ENCODE results near the gene MRPL55. TPM values are rescaled to one million over a fixed set of nuclear protein-coding genes. Genes with fewer than 3 reads are reported as not detected.
A peak's percentile ranks its signal among the peaks of the same experiment; 100 is the strongest.

The MRPL55 gene
- polyA plus RNA-seq, 3 donors from 2014 or later, result 125 to 230 (median 129) TPM

DNA sequence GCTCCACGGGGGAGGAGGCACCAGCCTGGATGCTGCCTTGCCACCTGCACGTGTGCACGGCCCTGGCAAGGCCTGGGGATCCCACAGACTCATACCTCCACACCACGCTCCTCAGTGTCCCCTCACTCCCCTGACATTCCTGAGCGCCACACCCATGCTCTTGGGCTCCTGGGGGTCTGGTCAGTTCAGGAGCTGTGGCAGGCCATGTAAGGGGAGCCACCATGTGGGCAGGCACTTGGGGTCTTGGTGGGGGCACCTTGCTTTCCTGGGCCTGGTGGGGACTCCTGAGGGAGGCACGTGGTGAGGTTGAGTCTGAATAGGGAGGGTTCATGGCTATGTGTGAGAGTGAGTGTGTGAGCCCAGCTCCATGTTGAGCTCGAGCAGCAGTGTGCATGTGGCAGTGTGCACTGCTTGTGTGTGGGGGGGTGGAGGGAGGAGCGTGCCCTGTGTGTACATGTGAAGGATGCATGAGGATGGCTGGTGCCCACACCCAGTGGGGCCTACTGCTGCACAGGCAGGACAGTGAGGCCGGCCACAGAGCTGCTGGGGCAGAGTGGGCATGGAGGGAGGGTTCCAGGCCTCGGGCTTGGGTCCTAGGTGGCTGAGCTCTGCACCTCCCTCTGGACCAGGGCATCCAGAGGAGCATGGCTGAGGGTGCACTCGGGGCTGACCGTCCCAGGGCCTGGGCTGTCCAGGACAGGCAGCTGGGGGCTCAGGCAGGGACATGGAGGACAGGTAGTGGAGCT lies 42.3 kb upstream of the MRPL55 start:
- peak overlapping the region in 4 of 6 donors; percentile 49 to 60 (median 54) for H3K27ac Mint-ChIP-seq
- DNase-seq, result no peak
- no peaks in the 10 kb centered on the region for H3K9me3 Mint-ChIP-seq
- no peak overlapping the region for H3K4me3 Mint-ChIP-seq
- H3K4me1 Mint-ChIP-seq, result no peaks in the 10 kb centered on the region
- no peaks in the 10 kb centered on the region for H3K36me3 Mint-ChIP-seq
- H3K27me3 Mint-ChIP-seq (ENCODE audit: low read depth in 3 of 3), result peaks cover 0 to 8% (median 2%) of the 10 kb centered on the region in 3 donors

DNA sequence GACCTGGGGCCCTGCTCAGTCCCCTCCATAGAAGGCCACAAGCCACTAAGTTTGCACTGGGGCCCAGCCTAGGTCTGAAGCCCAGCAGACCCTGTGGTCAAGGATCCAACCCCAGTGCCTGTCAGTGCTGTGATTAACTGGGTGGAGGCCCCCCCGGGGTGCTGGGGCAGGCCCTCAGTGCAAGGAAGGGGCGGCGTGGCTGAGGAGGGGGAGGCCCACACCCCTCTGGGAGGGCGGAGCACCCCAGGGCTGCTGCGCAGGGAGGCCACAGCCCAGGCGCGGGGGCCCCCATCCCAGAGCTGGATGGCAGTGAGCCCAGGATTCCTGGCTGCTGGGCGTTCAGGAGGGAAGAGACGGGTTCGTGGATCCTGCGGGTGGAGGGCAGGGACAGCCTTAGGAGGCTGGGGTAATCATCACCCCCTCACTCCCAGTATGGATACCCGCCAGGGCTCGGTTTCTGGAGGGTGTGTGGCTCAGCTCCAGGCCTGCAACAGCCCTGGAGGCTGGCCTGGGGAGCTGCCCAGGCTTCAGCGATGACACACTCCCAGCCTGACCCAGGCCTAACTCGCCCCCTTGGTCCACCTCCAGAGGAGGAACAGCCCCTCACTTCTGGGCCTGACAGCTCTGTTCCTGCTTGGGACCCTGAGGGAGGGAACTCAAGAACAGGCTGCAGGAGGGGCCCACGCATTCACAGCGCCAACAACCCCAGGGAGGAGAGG lies 41.5 kb upstream of the MRPL55 start:
- Mint-ChIP-seq H3K27me3 (ENCODE audit: low read depth in 3 of 3) (peaks cover 0 to 12% (median 2%) of the 10 kb centered on the region in 3 donors), H3K9me3 (no peaks in the 10 kb centered on the region), H3K4me1 (no peaks in the 10 kb centered on the region), H3K36me3 (no peaks in the 10 kb centered on the region), H3K4me3 (no peak overlapping the region), H3K27ac (no peak overlapping the region)
- no peak for DNase-seq

DNA sequence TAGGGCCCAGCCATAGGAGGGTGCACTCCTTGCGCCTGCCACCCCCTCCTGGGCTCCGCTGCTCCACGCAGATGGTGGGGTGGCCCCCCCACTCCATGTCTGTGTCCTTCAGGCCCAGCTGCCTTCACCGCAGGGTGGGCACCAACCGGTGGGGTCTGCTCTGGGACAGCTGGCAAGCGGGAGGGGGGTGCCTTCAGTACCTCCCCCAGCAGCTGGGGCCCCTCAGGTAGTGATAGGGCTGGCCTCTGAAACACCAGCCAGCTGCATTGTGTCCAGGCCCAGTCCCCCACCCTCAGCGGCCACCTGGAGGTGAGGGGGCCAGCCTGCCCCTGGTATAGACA lies 41.0 kb upstream of the MRPL55 start:
- Mint-ChIP-seq H3K4me1 (no peaks in the 10 kb centered on the region), H3K36me3 (no peaks in the 10 kb centered on the region), H3K27ac (no peak overlapping the region), H3K4me3 (no peak overlapping the region), H3K9me3 (no peaks in the 10 kb centered on the region), H3K27me3 (ENCODE audit: low read depth in 3 of 3) (peaks cover 0 to 12% (median 2%) of the 10 kb centered on the region in 3 donors)
- no peak for DNase-seq

DNA sequence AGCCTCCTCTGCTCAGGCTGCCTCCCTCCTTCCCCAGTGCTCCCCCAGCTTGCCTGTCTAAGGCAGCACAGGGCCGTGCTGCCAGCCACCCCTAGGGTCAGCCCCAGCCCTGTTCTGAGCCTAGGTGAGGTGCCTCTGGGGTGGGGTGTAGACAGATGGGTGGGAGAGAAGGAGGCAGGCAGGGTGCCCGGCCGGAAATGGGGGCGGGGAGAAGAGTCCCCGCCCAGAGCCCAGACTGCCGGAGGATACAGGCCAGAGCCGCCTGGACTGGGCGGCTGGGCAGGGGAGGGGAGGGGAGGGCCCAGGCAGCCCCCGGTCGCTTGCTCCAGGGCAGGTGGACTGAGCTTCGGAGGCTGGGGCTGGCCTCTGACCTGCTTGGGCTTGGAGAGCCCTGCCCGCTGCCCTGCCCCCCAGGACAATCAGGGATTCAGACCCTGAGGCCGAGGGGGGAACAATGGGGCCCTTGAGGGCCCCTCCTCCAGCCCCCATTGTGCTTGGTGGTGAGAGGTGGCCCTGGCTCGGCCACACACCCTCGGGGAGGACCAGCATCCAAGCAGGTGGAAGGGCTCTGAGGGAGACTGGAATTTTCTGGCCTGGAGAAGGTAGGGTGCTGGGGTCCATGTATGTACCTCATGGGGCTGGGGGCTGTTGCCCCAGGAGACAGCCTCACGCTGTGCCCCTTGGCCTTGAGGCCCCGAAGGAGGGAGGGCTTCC lies 40.5 kb upstream of the MRPL55 start, which contains the start of gene GJC2:
TSS of gene GJC2 (plus strand) at position 525 of the 714 bp plus-strand sequence. CDS start 7,829 bp downstream, outside the sequence.
- no peaks in the 10 kb centered on the region for H3K9me3 Mint-ChIP-seq
- no peak for DNase-seq
- H3K36me3 Mint-ChIP-seq, result no peaks in the 10 kb centered on the region
- peaks cover 0 to 12% (median 2%) of the 10 kb centered on the region in 3 donors for H3K27me3 Mint-ChIP-seq (ENCODE audit: low read depth in 3 of 3)
- no peak within 1 kb of the TSS for H3K27ac Mint-ChIP-seq
- peaks cover 0 to 3% of the 10 kb centered on the region in 2 donors for H3K4me1 Mint-ChIP-seq
- no peak within 1 kb of the TSS for H3K4me3 Mint-ChIP-seq

DNA sequence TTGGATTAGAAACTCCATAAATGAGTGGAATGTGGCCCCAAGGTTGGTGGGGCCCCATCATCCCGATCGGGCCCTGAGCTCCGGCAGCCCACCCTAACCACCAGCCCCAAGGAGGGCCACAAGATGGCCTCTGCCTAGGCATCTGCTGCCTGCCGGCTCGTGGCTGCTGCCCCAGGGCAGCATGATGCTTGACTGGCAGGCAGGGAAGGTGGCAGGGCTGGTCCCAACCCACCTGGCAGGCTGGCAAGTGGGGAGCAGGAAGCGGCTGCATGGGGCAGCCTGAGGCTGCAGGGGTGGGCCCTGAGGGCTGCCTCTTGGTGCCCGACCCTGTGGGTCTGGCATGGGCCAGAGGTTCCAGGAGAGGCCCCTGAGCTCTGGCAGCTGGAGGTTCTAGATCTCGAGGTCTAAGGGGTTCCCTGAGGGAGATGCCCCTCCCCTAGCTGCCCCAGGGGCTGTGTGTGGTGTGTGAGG lies 39.9 kb upstream of the MRPL55 start:
- no peak overlapping the region for H3K4me3 Mint-ChIP-seq
- H3K27ac Mint-ChIP-seq, result no peak overlapping the region
- H3K9me3 Mint-ChIP-seq, result no peaks in the 10 kb centered on the region
- H3K36me3 Mint-ChIP-seq, result no peaks in the 10 kb centered on the region
- DNase-seq, result no peak
- H3K27me3 Mint-ChIP-seq (ENCODE audit: low read depth in 3 of 3), result peaks cover 0 to 12% (median 2%) of the 10 kb centered on the region in 3 donors
- H3K4me1 Mint-ChIP-seq, result peaks cover 4 to 6% of the 10 kb centered on the region in 2 donors

DNA sequence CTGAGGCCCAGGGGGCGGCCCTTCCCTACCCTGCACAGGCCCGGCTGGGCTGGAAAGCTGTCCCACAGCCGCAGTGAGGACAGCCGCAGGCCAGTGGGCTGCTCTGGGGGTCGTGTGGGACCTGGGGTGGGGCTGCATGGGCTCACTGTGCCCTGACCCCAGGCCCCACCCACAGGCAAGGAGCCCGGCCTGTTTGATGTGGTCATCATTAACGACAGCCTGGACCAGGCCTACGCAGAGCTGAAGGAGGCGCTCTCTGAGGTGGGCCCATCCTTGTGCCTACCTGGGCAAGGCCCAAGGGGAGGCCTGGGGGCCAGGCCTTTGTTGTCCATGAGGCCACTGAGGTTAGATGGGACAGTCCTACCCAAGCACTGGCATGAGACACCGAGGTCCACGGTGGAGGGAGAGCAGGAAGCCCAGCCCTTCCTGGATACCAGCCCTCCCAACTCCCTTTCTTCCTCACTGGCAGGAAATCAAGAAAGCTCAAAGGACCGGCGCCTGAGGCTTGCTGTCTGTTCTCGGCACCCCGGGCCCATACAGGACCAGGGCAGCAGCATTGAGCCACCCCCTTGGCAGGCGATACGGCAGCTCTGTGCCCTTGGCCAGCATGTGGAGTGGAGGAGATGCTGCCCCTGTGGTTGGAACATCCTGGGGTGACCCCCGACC lies 39.2 kb upstream of the MRPL55 start:
- Mint-ChIP-seq H3K4me1 (peaks cover 10 to 12% of the 10 kb centered on the region in 2 donors), H3K4me3 (no peak overlapping the region), H3K9me3 (no peaks in the 10 kb centered on the region), H3K27ac (no peak overlapping the region), H3K27me3 (ENCODE audit: low read depth in 3 of 3) (peaks cover 0 to 12% (median 2%) of the 10 kb centered on the region in 3 donors), H3K36me3 (no peaks in the 10 kb centered on the region)
- DNase-seq, result no peak

DNA sequence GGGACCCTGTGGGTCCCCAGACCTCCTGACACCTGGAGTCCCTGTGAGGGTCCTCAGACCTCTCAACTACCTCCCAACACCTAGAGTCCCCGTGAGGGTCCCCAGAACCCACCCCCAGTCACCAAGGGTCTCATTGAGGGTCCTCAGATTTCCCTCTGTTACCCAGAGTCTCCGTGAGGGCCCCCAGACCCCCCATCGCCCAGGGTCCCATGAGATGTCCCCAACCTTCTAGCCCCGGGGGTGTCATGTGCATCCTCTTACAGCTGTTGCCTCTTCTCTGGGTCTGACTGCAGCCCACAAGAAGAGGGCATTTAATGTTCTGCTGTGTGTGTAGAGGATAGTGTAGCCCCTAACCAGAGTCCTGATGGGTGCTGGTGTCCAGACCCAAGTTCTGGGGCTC lies 38.7 kb upstream of the MRPL55 start:
- H3K4me1 Mint-ChIP-seq, result peaks cover 16 to 18% of the 10 kb centered on the region in 2 donors
- H3K9me3 Mint-ChIP-seq, result no peaks in the 10 kb centered on the region
- no peak overlapping the region for H3K4me3 Mint-ChIP-seq
- no peak overlapping the region for H3K27ac Mint-ChIP-seq
- H3K36me3 Mint-ChIP-seq, result no peaks in the 10 kb centered on the region
- H3K27me3 Mint-ChIP-seq (ENCODE audit: low read depth in 3 of 3), result peaks cover 0 to 14% (median 2%) of the 10 kb centered on the region in 3 donors
- no peak for DNase-seq

DNA sequence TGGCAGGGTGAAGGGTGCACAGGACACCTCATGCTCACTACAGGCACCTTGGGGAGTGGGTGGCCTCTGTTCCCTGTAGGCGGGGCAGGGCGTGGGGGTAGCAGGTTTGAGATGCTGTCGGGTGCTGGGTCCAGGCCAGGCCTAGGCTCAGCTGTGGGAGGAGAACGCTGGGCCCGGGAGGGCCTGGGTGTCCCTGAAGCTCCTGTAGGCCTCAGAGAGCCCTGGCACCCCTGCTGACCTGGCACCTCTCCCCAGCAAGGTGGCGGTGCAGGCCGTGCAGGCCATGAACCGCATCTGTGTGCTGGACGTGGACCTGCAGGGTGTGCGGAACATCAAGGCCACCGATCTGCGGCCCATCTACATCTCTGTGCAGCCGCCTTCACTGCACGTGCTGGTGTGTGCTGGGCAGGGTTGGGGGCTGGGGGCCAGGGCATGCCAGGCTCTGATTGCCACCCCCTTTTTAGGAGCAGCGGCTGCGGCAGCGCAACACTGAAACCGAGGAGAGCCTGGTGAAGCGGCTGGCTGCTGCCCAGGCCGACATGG lies 38.1 kb upstream of the MRPL55 start:
- Mint-ChIP-seq H3K36me3 (no peaks in the 10 kb centered on the region), H3K27ac (no peak overlapping the region), H3K9me3 (no peaks in the 10 kb centered on the region), H3K4me3 (no peak overlapping the region), H3K27me3 (ENCODE audit: low read depth in 3 of 3) (peaks cover 0 to 18% (median 2%) of the 10 kb centered on the region in 3 donors), H3K4me1 (peaks cover 21 to 23% of the 10 kb centered on the region in 2 donors)
- DNase-seq, result no peak

DNA sequence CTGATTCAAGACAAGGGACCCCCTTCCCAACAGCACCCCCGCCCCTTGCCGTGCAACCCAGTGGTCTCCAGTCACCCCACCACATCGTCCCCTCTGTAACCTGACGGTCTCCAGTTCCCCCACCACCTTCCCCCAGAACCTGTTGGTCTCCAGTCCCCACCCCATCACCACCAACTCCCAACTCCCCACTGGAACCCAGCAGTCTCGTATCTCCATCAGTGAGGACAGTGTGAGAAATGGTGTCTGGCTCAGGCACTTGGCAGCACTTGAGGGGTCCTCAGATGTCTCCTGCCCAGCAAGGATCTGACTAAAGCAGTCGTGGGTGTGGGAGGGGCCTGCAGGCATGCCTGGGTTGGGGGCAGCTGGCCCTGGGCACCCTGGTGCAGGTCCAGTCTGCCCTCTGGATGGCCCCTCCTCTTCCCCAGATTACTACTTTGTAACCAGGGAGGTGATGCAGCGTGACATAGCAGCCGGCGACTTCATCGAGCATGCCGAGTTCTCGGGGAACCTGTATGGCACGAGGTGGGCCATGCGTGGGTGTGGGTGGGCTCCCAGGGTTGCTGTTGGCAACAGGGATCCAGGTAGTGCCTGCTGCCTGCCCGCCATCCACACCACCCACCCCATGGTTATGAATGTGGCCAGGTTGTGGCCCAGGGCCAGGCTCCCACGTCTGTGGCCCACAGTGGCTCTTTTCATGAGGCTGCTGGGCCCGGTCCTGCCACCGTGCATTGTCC lies 37.5 kb upstream of the MRPL55 start:
- Mint-ChIP-seq H3K4me3 (no peak overlapping the region), H3K36me3 (no peaks in the 10 kb centered on the region), H3K4me1 (peaks cover 21 to 30% of the 10 kb centered on the region in 2 donors), H3K27ac (no peak overlapping the region), H3K27me3 (ENCODE audit: low read depth in 3 of 3) (peaks cover 0 to 17% (median 2%) of the 10 kb centered on the region in 3 donors), H3K9me3 (no peaks in the 10 kb centered on the region)
- DNase-seq, result no peak

DNA sequence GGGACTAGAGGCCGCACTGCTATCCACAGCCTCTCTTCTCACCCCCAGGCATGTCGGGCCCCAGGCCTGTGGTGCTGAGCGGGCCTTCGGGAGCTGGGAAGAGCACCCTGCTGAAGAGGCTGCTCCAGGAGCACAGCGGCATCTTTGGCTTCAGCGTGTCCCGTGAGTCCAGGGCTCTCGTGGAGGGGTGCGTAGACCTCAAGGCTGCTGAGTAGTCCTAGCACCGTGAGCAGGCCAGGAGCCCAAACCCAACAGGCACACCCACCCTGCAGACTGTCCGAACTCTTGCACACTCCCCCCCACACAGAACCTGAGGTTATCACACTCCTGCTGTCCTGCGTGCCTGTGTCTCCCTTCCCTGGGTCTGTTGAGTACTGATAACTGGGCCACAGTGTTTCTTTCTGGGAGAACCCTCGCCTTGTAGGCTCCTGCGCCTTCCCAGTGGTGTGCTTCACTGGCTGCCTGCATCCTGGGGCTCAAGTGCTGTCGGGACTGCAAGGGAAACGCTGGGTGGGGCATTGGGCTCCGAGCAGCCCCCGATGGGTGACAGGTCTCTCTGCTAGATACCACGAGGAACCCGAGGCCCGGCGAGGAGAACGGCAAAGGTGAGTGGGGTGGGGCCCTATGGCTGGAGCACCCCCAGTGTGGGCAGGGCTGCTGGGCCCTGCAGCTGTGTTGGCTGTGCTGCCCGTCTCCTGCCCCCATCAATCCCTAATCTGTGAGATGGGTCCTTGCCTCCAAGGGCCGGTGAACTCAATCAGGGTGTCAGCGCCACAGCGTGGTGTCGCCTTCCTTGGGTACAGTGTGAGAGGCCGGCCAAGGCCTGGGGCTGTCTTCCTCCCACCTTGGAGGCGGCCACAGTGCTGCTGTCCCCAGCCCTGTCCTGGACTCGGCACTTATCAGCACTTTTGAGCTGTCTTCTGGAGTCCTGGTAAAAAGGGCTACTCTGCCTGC lies 36.6 kb upstream of the MRPL55 start:
- Mint-ChIP-seq H3K4me3 (no peak overlapping the region), H3K27ac (no peak overlapping the region)

DNA sequence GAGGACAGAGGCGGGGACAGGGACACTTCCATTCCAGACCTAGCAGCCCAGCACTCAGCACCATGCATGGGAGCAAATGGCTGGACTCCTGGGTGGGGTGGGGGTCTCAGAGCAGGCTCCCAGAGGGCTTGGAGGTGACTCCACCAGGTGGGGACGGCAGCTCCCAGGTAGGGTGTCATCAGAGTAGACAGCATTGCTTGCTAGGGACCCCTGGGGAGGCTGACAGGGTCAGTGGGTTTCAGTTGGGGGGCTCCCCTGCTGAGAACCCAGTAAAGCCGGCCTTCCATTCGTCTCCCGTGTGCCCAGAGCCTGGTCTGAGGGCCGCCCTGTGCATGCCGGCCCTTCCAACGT lies 35.9 kb upstream of the MRPL55 start:
- no peak for DNase-seq
- Mint-ChIP-seq H3K4me1 (peaks cover 29 to 38% of the 10 kb centered on the region in 2 donors), H3K4me3 (no peak overlapping the region), H3K36me3 (no peaks in the 10 kb centered on the region), H3K27me3 (ENCODE audit: low read depth in 3 of 3) (peaks cover 6 to 16% (median 7%) of the 10 kb centered on the region in 3 donors), H3K9me3 (no peaks in the 10 kb centered on the region), H3K27ac (no peak overlapping the region)

More for the DNA sequence above, 36.6 kb upstream of the MRPL55 start:
- Mint-ChIP-seq H3K36me3 (no peaks in the 10 kb centered on the region), H3K9me3 (no peaks in the 10 kb centered on the region), H3K27me3 (ENCODE audit: low read depth in 3 of 3) (peaks cover 4 to 13% (median 5%) of the 10 kb centered on the region in 3 donors), H3K4me1 (peaks cover 29 to 37% of the 10 kb centered on the region in 2 donors)
- DNase-seq, result no peak

All from immature natural killer cell (primary cell).